CD8-positive, alpha-beta memory T cell (primary cell): ENCODE data around the gene DYNLT1. TPM values are rescaled to one million over a fixed set of nuclear protein-coding genes. Genes with fewer than 3 reads are reported as not detected.

Experiments
- CTCF ChIA-PET: fragments of 350-600 bp; sonication (Branson Sonifier 250); formaldehyde crosslinking; loops from one replicate; lab custom pipeline; 2021; ENCODE audit warnings: antibody characterized with exemption; lab: Charles Lee
- POLR2A ChIA-PET: fragments of 350-600 bp; sonication (Branson Sonifier 250); formaldehyde crosslinking; loops from one replicate; lab custom pipeline; 2021; ENCODE audit warnings: antibody characterized with exemption; lab: Charles Lee
- DNase-seq, 5 donors: peaks; one replicate each; pipeline versions ENCODE4 v3.0.0 to v3.0.0-alpha.2; 2020 to 2022; ENCODE audit warnings: mixed read lengths in 1 of 5
- H3K27ac ChIP-seq: one replicate; pipeline ENCODE4 v1.7.0; 2013; ENCODE audit warnings: low read depth, mild to moderate bottlenecking, low read length, moderate library complexity
- H3K27me3 ChIP-seq: 2 replicates; pipeline ENCODE4 v1.7.0; 2013; ENCODE audit warnings: low read length, mild to moderate bottlenecking; ENCODE audit not compliant: insufficient read depth, poor library complexity, severe bottlenecking
- H3K36me3 ChIP-seq: 2 replicates; pipeline ENCODE4 v1.7.0; 2013; ENCODE audit warnings: mild to moderate bottlenecking, low read length, moderate library complexity; ENCODE audit not compliant: insufficient read depth
- H3K4me1 ChIP-seq: 2 replicates; pipeline ENCODE4 v1.7.0; 2013; ENCODE audit warnings: mild to moderate bottlenecking, low read length, moderate library complexity; ENCODE audit not compliant: insufficient read depth
- H3K4me3 ChIP-seq: 2 replicates; pipeline ENCODE4 v1.7.0; 2013; ENCODE audit warnings: mild to moderate bottlenecking, low read length
- H3K9me3 ChIP-seq: 2 replicates; pipeline ENCODE4 v1.7.0; 2013; ENCODE audit warnings: mild to moderate bottlenecking, low read length
- H3K27ac Mint-ChIP-seq, 8 donors: one replicate each; pipeline ENCODE4 v1.8.0; 2020 to 2021; ENCODE audit warnings: mixed read lengths in 8 of 8, mild to moderate bottlenecking in 6 of 8, inconsistent platforms in 3 of 8, moderate library complexity in 3 of 8
- H3K27me3 Mint-ChIP-seq, 2 donors: one replicate each; pipeline ENCODE4 v1.8.0; 2020 to 2021; ENCODE audit warnings: mixed read lengths in 2 of 2, mild to moderate bottlenecking in 1 of 2, moderate library complexity in 1 of 2
- H3K36me3 Mint-ChIP-seq, 3 donors: one replicate each; pipeline ENCODE4 v1.8.0; 2020 to 2021; ENCODE audit warnings: mixed read lengths in 3 of 3, inconsistent platforms in 1 of 3, mild to moderate bottlenecking in 1 of 3
- H3K4me1 Mint-ChIP-seq, 3 donors: one replicate each; pipeline ENCODE4 v1.8.0; 2020 to 2021; ENCODE audit warnings: mixed read lengths in 3 of 3, inconsistent platforms in 1 of 3, mild to moderate bottlenecking in 1 of 3
- H3K4me3 Mint-ChIP-seq, 7 donors: one replicate each; pipeline ENCODE4 v1.8.0; 2020 to 2021; ENCODE audit warnings: mixed read lengths in 7 of 7, mild to moderate bottlenecking in 6 of 7, moderate library complexity in 4 of 7, inconsistent platforms in 2 of 7
- H3K9me3 Mint-ChIP-seq, 5 donors: one replicate each; pipeline ENCODE4 v1.8.0; 2020 to 2022; ENCODE audit warnings: mixed read lengths in 5 of 5, mild to moderate bottlenecking in 3 of 5, moderate library complexity in 2 of 5, inconsistent platforms in 1 of 5
- polyA plus RNA-seq: library from polyadenylated mRNA; unstranded; fragments of 300-500 nt; fragmentation: Illumina TruSeq; gene quantifications from one replicate; pipeline ENCODE4 v1.2.3, GENCODE V29; 2021
- total RNA-seq, 2 experiments: library from RNA; stranded (reverse); gene quantifications; one replicate each; pipeline ENCODE4 v1.2.3, GENCODE V29; 2021

Gene DYNLT1
- total and polyA plus RNA-seq, 3 experiments from 2014 or later = 83.2 to 103 (median 94.8) TPM

DNA sequence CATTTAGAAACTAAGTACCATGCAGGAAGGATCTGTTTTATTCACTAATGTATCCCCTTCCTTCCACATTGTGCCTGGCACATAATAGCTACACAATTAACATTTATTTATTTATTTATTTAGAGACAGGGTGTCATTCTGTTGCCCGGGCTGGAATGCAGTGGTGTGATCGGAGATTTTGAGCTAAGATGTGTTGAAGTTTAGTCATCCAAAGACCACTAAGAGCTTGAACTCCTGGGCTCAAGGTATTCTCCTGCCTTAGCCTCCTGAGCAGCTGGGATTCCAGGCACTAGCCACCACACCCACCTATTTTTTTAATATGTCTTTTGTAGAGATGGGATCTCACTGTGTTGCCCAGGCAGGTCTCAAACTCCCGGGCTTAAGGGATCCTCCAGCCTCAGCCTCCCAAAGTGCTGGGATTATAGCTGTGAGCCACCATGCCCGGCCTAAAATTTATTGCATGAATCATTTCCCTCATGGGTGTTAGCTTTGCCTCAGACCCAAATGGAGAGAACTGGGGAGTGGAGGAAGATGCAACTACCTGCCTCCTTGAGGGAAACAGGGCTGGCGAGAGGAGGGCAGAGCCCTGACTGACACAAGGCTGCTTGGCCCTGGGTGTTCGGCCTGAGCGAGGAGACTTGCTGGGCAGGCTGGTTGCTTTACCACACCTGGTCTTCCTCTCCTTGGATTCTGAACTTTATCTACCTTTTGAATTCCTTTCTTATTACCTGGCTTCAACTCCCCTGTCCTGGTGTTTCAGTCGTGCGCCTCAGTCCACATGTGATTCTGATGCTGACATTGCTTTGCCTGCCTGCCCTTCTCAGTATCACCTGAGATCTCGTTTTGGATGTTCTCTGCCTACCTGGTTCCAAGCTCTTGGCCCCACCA lies 1.7 kb upstream of the DYNLT1 start:
- Mint-ChIP-seq H3K9me3 (peaks cover 0 to 2% (median 0%) of the 10 kb centered on the region in 5 donors), H3K36me3 (peaks cover 0 to 30% (median 4%) of the 10 kb centered on the region in 3 donors), H3K27ac (peak overlapping the region; percentile 56 to 98 (median 96)), H3K27me3 (peaks cover 0 to 2% of the 10 kb centered on the region in 2 donors), H3K4me1 (peaks cover 57 to 80% (median 64%) of the 10 kb centered on the region in 3 donors), H3K4me3 (peak overlapping the region; percentile 86 to 95 (median 92))
- CTCF ChIA-PET = interaction anchor here (1.0 to 3.8 kb wide), 7 partner anchors 7 to 425 kb away, joined by 3 to 26 read pairs (median 4); no protein-coding TSS in a partner anchor
- POLR2A ChIA-PET = no interaction called here
- DNase-seq = no peak
- H3K36me3 ChIP-seq = no peaks in the 10 kb centered on the region
- H3K27me3 ChIP-seq = no peaks in the 10 kb centered on the region
- H3K9me3 ChIP-seq = no peaks in the 10 kb centered on the region
- no peak overlapping the region for H3K4me3 ChIP-seq
- H3K27ac ChIP-seq = no peak overlapping the region
- H3K4me1 ChIP-seq = peaks cover 53% of the 10 kb centered on the region

DNA sequence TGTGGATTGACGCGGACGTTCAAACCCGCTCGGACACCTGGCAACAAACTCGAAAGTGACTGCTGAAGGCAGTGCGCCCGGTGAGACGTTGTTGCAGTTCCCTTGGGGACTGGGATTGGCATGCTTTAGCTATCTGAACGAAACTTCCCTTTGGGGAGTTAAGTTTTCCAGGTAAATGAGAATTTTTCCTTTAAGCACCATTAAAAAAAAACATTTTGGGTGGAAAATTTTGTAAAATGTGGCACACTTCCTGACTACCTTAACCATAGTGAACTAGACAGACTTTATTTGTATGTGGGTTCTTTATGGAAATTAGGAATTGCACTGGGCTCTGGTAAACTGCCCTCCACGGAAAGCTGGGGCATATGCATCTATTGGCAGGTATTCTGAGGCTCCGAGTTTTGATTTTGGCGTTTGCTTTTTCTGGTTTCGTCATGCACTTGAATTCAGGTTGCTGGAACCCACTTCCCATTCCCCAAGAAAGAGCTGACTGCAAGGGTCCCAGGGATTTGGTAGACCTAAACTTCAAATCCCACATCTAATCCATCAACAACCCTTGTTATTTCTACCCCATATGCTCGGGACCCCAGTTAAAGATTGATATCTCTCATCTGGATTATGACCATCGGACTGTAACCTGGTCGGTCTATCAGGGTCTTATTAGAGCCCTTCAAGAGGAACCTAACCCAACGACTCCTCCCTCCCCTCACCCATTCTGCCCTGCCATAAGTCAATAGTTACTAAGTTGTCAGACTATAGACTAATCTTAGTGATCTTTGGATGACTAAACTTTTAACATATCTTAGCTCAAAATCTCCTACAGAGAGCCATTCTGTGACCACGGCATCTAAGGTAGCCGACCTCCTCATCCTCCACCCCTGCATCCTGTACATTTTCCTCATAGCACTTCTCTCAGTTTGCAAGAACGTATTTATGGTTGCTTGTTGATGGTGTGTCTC lies 800 bp upstream of the DYNLT1 start:
- H3K9me3 Mint-ChIP-seq = peaks cover 0 to 2% (median 0%) of the 10 kb centered on the region in 5 donors
- Histone ChIP-seq H3K27me3 (no peaks in the 10 kb centered on the region), H3K36me3 (no peaks in the 10 kb centered on the region), H3K9me3 (no peaks in the 10 kb centered on the region), H3K27ac (peak overlapping the region; percentile 93), H3K4me1 (peaks cover 54% of the 10 kb centered on the region), H3K4me3 (peak overlapping the region; percentile 82)
- DNase-seq = peak in 1 of 5 donors; percentile 23
- H3K4me3 Mint-ChIP-seq = peak overlapping the region; percentile 86 to 95 (median 92)
- H3K36me3 Mint-ChIP-seq = peaks cover 3 to 35% (median 4%) of the 10 kb centered on the region in 3 donors
- ChIA-PET CTCF (interaction anchor here (1.0 to 3.9 kb wide), 6 partner anchors 8 to 424 kb away, joined by 3 to 26 read pairs (median 14); no protein-coding TSS in a partner anchor), POLR2A (interaction anchor here (0.5 to 2.3 kb wide), 5 partner anchors 8 to 458 kb away, joined by 3 to 46 read pairs (median 4); partner anchors contain the start of gene TMEM181)
- peaks cover 60 to 82% (median 67%) of the 10 kb centered on the region in 3 donors for H3K4me1 Mint-ChIP-seq
- H3K27ac Mint-ChIP-seq = peak overlapping the region; percentile 90 to 98 (median 96)
- H3K27me3 Mint-ChIP-seq = peaks cover 0 to 2% of the 10 kb centered on the region in 2 donors

DNA sequence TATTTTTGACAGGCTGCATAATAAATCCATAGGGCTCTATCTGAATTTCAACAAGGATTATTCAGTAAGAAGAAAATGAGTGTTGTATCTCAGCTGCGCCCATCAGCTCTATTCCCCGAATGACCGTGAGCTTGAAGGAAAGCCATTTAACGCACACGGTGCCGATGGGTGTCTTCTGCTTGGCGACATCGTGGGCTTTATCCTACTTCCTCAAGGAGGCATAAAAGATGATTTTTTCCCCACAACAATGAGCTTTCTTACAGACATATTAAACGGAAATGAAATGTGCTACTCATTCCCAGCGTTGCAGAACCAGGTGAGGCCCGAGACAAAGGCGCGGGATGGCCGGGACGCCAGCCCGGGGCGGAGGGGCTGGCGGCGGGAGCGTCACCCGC lies 710 bp downstream of the DYNLT1 start:
- peaks cover 53% of the 10 kb centered on the region for H3K4me1 ChIP-seq
- peak overlapping the region; percentile 82 for H3K4me3 ChIP-seq
- CTCF ChIA-PET = interaction anchor here (0.8 to 3.9 kb wide), 10 partner anchors 9 to 329 kb away, joined by 3 to 26 read pairs (median 4); no protein-coding TSS in a partner anchor
- H3K27me3 Mint-ChIP-seq = no peaks in the 10 kb centered on the region
- H3K9me3 Mint-ChIP-seq = no peaks in the 10 kb centered on the region
- H3K27ac Mint-ChIP-seq = peak overlapping the region; percentile 90 to 100 (median 99)
- H3K9me3 ChIP-seq = no peaks in the 10 kb centered on the region
- peak in 1 of 5 donors; percentile 25 for DNase-seq
- H3K27ac ChIP-seq = peak overlapping the region; percentile 93
- peaks cover 4 to 46% (median 4%) of the 10 kb centered on the region in 3 donors for H3K36me3 Mint-ChIP-seq
- no peaks in the 10 kb centered on the region for H3K36me3 ChIP-seq
- H3K4me1 Mint-ChIP-seq = peaks cover 57 to 82% (median 67%) of the 10 kb centered on the region in 3 donors
- no peaks in the 10 kb centered on the region for H3K27me3 ChIP-seq
- peak overlapping the region; percentile 97 to 100 (median 99) for H3K4me3 Mint-ChIP-seq
- POLR2A ChIA-PET = interaction anchor here (0.6 to 2.3 kb wide), 8 partner anchors 8 to 419 kb away, joined by 3 to 46 read pairs (median 4); no protein-coding TSS in a partner anchor

DNA sequence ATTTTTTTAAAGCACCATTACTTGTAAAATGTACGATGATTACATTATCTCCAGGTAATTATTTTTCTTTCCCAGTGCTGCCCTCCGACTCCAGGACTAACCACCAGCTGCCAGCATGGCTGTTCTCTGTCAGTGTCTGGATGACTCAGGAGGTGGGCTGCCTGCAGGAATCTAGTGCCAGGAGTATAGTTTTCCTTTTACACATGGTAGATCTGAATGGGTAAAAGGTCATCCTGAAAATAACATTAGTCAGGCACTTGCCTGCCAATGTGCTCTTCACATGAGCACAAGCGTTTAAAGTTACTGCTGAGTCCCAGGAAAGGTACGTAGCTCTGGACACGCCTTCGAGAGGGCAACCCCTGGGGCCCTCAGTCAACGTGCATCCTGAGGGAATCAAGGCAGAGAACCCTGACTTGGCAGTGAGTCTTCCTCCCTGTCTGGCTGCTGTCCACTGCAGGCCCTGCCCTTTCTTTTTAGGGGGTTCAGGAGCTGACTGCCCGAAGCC lies 2.4 kb downstream of the DYNLT1 start:
- DNase-seq = no peak
- H3K4me3 ChIP-seq = peak overlapping the region; percentile 82
- H3K27ac ChIP-seq = no peak overlapping the region
- ChIA-PET CTCF (interaction anchor here (2.0 to 3.9 kb wide), 3 partner anchors 11 to 49 kb away, joined by 6 to 26 read pairs (median 23); no protein-coding TSS in a partner anchor), POLR2A (interaction anchor here (0.9 kb wide), 1 partner anchor 11 kb away, joined by 4 read pairs; no protein-coding TSS in a partner anchor)
- H3K27me3 ChIP-seq = no peaks in the 10 kb centered on the region
- peaks cover 5% of the 10 kb centered on the region for H3K36me3 ChIP-seq
- no peaks in the 10 kb centered on the region for H3K9me3 Mint-ChIP-seq
- no peaks in the 10 kb centered on the region for H3K9me3 ChIP-seq
- H3K4me1 ChIP-seq = peaks cover 56% of the 10 kb centered on the region
- peaks cover 56 to 82% (median 73%) of the 10 kb centered on the region in 3 donors for H3K4me1 Mint-ChIP-seq
- peaks cover 4 to 56% (median 6%) of the 10 kb centered on the region in 3 donors for H3K36me3 Mint-ChIP-seq
- no peaks in the 10 kb centered on the region for H3K27me3 Mint-ChIP-seq
- peak overlapping the region; percentile 78 to 100 (median 99) for H3K27ac Mint-ChIP-seq
- peak overlapping the region; percentile 97 to 100 (median 99) for H3K4me3 Mint-ChIP-seq

DNA sequence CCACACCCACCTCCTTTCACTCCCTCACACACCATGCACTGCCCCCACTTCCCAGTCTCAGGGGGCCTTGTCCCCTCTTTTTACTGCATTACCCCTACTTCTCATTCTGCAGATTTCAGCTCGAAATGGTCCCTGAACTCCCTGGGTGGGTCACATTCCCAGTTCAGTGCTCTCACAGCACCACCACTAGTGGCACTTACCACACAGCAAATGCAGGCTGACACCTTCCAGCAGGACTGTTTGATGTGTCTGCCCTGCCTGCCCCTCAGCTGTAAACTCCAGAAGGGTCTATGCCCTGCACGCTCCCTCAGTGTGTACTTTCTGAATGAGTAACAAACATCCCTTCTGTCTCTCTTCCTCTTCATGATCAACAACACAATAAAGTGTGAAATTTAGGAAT lies 4.0 kb downstream of the DYNLT1 start:
- peaks cover 0 to 2% of the 10 kb centered on the region in 2 donors for H3K27me3 Mint-ChIP-seq
- H3K36me3 Mint-ChIP-seq = peaks cover 12 to 71% (median 14%) of the 10 kb centered on the region in 3 donors
- ChIA-PET CTCF (interaction anchor here (1.0 to 2.2 kb wide), 2 partner anchors 12 kb away, joined by 3 to 6 read pairs; no protein-coding TSS in a partner anchor), POLR2A (interaction anchor here (0.6 to 1.4 kb wide), 3 partner anchors 10 to 117 kb away, joined by 3 to 5 read pairs (median 4); no protein-coding TSS in a partner anchor)
- Histone ChIP-seq H3K9me3 (no peaks in the 10 kb centered on the region), H3K36me3 (peaks cover 14% of the 10 kb centered on the region), H3K4me3 (no peak overlapping the region), H3K27me3 (no peaks in the 10 kb centered on the region), H3K27ac (no peak overlapping the region), H3K4me1 (peaks cover 65% of the 10 kb centered on the region)
- H3K9me3 Mint-ChIP-seq = no peaks in the 10 kb centered on the region
- DNase-seq = peak in 1 of 5 donors; percentile 31
- peaks cover 63 to 84% (median 79%) of the 10 kb centered on the region in 3 donors for H3K4me1 Mint-ChIP-seq
- peak overlapping the region; percentile 22 to 85 (median 57) for H3K4me3 Mint-ChIP-seq
- peak overlapping the region; percentile 64 to 98 (median 91) for H3K27ac Mint-ChIP-seq

DNA sequence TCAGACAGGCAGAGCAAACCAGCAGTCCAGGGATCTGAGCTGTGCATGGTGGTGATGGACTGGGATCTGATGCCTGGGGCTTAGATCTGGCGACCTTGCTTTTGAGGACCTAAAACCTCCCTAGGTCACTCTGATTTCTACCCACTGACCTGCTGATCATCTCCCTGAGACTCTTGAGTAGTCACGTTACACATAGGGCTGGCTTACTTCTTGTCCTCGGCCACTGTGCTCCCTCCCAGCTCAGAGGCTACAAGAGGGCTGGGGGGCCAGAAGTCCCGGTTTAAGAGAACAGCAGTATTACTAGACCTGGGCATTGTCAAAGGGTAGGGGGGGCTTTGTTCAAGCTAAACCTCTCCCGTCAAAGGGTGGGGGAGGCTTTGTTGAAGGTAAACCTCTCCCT lies 5.5 kb downstream of the DYNLT1 start:
- Mint-ChIP-seq H3K27ac (peak overlapping the region; percentile 43 to 89 (median 74)), H3K9me3 (no peaks in the 10 kb centered on the region), H3K27me3 (peaks cover 0 to 2% of the 10 kb centered on the region in 2 donors), H3K36me3 (peaks cover 12 to 73% (median 19%) of the 10 kb centered on the region in 3 donors), H3K4me1 (peaks cover 69 to 89% (median 86%) of the 10 kb centered on the region in 3 donors), H3K4me3 (peak overlapping the region in 3 of 7 donors; percentile 9 to 40 (median 36))
- Histone ChIP-seq H3K27me3 (no peaks in the 10 kb centered on the region), H3K4me3 (no peak overlapping the region), H3K9me3 (no peaks in the 10 kb centered on the region), H3K36me3 (peaks cover 14% of the 10 kb centered on the region), H3K4me1 (peaks cover 70% of the 10 kb centered on the region), H3K27ac (no peak overlapping the region)
- POLR2A ChIA-PET = no interaction called here
- CTCF ChIA-PET = interaction anchor here (2.2 kb wide), 1 partner anchor 14 kb away, joined by 6 read pairs; no protein-coding TSS in a partner anchor
- DNase-seq = no peak
